Fibroblast of gingiva (primary cell): ENCODE measurements around the gene MCCD1.
"Not testable (repeated sequence)": the region's sequence is repeated elsewhere in the genome, so short reads cannot be mapped to it uniquely, and the experiment has no call there.

Experiments used
- DNase-seq: peaks from one replicate; pipeline ENCODE4 v3.0.0-alpha.2; 2011; ENCODE audit warnings: low read depth

The MCCD1 gene

DNA sequence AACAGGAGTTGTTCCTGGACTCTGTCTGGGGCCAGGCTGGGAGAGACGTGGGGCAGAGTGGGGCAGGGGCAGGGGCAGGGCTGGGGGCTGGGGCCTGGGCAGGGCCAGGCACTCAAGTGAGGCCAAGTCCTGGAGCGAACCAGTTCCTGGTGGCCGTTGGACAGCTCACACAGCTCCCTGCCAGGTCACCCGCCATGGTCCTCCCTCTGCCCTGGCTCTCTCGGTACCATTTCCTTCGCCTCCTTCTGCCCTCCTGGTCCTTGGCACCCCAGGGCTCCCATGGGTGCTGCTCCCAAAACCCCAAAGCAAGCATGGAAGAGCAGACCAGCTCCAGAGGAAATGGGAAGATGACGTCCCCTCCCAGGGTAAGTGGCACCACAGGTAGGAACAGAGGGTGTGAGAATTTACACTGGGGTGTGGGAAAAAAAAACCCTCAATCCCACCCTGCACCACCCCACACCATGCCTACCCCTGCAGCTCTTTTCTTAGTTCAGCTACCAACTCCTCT lies at the start of gene MCCD1:
MCCD1 (plus strand) TSS at position 142 of the 508 bp plus-strand sequence; CDS start at position 195, 53 bp downstream.
- no peak for DNase-seq

- DNase-seq, result no peak
Observed at GRCh38 chr6:31479151-31479932, 49.4 kb upstream of the MCCD1 start.

GRCh38 chr6:31479933-31480535 lies 48.7 kb upstream of the MCCD1 start:
- DNase-seq, result no peak

GRCh38 chr6:31480574-31480973 lies 48.2 kb upstream of the MCCD1 start:
- no peak for DNase-seq

GRCh38 chr6:31483392-31483791 lies 45.4 kb upstream of the MCCD1 start:
- no peak for DNase-seq

DNA sequence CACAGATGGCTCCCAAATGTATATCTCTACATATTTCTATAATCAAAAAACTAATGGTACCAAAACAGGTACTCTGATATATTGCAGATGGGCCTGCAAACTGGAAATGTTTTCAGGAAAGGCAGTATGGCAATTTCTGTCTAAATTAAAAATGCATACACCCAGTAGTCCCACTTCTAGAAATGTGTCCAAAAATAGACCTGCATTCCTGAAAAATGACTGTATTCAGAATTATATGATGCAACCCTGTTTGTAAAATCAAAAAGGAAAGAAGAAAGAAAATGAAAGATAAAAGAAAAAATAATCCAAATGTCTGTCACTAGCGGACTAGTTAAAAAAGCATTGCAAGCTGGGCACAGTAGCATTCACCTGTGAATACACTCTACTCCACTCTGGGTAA lies 43.7 kb upstream of the MCCD1 start:
- DNase-seq, result peak; percentile 13

GRCh38 chr6:31486065-31486837 lies 42.5 kb upstream of the MCCD1 start:
- DNase-seq, result not testable (repeated sequence)

DNA sequence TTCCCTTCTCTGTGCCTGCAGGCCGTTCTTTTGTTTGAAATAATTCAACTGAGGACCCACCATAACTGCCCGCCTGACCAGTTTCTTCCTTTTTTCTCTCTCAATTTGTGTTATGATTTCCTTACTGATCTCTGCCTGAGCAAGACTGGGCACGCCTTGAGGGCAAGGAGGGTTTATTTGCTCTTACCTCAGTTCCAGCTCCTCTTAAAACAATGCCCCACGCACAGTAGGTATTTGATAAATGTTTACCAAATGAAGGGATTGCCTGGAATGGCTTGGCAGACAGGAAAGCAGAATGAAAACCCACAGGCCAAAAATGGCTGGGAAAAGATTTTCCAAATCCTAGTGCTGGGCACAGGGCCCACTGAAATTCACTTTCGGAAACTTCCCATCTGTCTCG lies 41.1 kb upstream of the MCCD1 start:
- not testable (repeated sequence) for DNase-seq

GRCh38 chr6:31489086-31489485 lies 39.7 kb upstream of the MCCD1 start:
- DNase-seq, result no peak

GRCh38 chr6:31490115-31490873 lies 38.5 kb upstream of the MCCD1 start:
- DNase-seq, result no peak

- not testable (repeated sequence) for DNase-seq
Observed at GRCh38 chr6:31493550-31493874, 35.2 kb upstream of the MCCD1 start.

DNA sequence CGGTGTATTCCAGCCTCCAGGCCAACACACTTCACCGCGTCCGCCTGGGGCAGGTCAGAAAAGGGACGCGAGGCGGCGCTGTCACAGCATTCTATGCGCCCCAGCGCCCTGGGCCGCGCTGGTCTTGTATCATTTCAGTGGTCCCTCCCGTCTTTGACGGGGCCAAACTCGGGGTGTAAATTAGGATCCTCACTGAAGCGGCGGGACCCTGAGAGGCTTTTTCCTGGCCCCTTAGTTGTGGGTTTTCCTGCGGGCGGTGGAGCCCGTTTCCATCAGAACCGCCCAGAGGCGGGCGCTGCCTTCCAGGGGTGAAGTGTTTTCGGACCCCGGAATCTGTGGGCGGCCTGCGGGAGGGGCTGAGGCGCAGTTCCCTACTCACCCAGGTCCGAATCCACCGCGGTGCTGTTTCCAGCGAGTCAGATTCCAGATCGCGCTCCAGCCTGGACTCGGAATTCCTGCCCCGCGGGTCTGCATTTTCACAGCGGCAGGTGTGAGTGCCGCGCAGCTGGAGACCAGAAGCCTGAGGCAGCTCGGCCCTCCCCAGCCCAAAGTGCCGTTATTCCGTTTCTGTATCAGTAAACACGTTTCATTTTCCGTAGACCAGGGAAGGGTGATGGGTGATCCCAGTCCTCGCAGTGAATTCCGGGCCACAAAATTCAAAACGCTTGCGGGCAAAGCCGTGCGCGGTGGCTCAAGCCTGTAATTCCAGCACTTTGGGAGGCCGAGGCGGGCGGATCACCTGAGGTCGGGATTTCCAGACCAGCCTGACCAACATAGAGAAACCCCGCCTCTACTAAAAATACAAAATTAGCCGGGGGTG lies 34.7 kb upstream of the MCCD1 start:
- DNase-seq, result peak; percentile 71

DNA sequence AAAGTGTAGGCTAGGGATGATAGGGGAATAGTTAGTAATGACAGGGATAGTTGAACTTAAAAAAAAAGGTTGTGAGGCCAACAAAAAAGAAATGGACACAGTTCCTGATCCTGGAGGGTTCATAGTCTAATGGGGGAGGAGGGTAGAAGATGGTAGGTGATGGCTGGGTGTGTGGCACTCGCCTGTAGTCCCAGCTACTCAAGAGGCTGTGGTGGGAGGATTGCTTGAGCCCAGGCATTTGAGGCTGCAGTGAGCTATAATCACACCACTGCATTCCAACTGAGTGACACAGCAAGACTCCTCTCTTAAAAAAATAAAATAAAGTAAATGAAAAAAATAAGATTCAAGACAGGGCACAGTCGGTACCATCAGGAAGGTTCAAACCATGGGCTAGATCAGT lies 33.2 kb upstream of the MCCD1 start:
- peak; percentile 56 for DNase-seq

DNA sequence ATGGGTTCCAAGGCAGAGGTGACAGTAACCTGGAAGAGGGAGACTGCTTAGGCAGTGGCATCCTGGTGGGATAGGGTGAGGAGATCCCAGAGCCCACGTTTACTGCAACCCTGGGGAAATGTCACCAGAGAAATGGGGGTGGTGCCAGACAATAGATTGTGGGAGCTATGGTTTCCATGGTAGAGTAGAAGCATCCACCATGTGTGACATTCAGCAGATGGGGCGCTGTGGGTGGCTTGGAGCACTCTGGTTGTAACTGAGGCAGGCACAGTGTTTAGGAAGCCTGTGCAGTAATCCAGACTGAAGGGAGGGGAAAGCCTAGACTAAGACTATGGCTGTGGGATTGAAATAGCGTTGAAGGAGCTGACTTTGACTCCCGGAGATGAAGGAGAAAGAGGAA lies 31.9 kb upstream of the MCCD1 start:
- DNase-seq, result not testable (repeated sequence)

- DNase-seq, result peak; percentile 62
Observed at GRCh38 chr6:31497531-31498476, 31.0 kb upstream of the MCCD1 start, which contains the start of gene MICB. Gene MICB (plus strand): TSS chr6:31498145. CDS start chr6:31498194, 49 bp downstream.

GRCh38 chr6:31498748-31499147 lies 30.0 kb upstream of the MCCD1 start:
- no peak for DNase-seq

DNA sequence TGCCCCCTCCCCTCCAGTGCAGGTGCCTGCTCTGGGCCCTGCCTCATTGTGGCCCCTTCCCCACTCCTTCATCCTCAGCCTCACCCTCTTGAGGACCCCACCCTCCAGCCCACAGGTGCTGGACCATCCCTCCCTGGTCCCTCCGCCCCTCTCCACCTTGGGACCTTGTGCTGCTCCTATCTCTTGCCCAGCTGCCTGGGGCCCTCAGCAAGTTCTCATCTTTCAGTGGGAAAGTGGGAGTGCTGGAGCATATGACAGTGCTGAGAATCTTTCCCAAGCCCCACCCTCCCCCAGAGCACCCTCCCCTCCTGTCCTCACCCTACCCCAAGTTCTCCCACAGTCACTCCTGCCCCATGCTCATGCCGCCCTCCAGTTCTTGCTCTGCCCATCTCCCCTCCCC lies 29.1 kb upstream of the MCCD1 start:
- not testable (repeated sequence) for DNase-seq

- no peak for DNase-seq
Observed at GRCh38 chr6:31502586-31502985, 26.2 kb upstream of the MCCD1 start.

DNA sequence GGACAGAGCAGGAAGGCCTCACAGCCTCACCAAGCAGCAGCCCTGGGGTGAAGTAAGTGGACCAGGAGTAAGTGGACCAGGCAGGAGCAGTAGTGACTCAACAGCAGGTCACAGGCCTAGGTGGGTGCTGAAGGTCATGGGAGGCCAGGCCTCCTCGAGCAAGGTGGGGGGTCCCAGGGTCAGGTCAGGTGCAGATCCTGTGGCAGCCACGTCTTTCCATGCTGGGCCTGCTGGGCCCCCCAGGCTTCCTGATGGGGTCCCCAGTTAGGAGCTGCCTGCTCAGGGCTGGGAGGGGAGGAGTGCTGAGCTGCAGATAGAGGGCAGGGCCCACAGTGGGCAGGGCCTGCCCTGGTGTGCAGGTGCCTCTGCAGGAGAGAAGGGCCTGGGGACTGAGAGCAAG lies 19.7 kb upstream of the MCCD1 start:
- DNase-seq, result not testable (repeated sequence)

- DNase-seq, result no peak
Observed at GRCh38 chr6:31510007-31510406, 18.8 kb upstream of the MCCD1 start.
